Endometrial microvascular endothelial cells (primary cell): ENCODE data around the gene PSD. TPM values are rescaled to one million over a fixed set of nuclear protein-coding genes. Genes with fewer than 3 reads are reported as not detected.

ENCODE experiments used
- in situ Hi-C: cut with HindIII; loops from 2 replicates; pipeline ENCODE4 v1.10.0; 2017; ENCODE audit warnings: low sequenced_read_pairs, low pct_unique_long_range_greater_than_20kb; ENCODE audit errors: inconsistent ontology term
- total RNA-seq: library from RNA; depleted of rRNA; stranded (reverse); fragments of >200 nt; gene quantifications from one replicate; pipeline ENCODE4 v1.2.3, GENCODE V29; 2015; ENCODE audit errors: inconsistent ontology term

The PSD gene
- total RNA-seq, 1 donor from 2014 or later = not detected

- in situ Hi-C loops = no loop called here
Observed at GRCh38 chr10:102422545-102423129, 4.1 kb upstream of the PSD start.

GRCh38 chr10:102421757-102422512 lies 3.4 kb upstream of the PSD start:
- in situ Hi-C loops = no loop called here

- in situ Hi-C loops = no loop called here
Observed at GRCh38 chr10:102421507-102421756, 2.8 kb upstream of the PSD start.

- in situ Hi-C loops = no loop called here
Observed at GRCh38 chr10:102420714-102421506, 2.3 kb upstream of the PSD start, which contains the start of gene FBXL15. TSS of gene FBXL15 (plus strand) at chr10:102420836. CDS start at chr10:102421130, 294 bp downstream.

- in situ Hi-C loops = no loop called here
Observed at GRCh38 chr10:102420181-102420713, 1.7 kb upstream of the PSD start.

DNA sequence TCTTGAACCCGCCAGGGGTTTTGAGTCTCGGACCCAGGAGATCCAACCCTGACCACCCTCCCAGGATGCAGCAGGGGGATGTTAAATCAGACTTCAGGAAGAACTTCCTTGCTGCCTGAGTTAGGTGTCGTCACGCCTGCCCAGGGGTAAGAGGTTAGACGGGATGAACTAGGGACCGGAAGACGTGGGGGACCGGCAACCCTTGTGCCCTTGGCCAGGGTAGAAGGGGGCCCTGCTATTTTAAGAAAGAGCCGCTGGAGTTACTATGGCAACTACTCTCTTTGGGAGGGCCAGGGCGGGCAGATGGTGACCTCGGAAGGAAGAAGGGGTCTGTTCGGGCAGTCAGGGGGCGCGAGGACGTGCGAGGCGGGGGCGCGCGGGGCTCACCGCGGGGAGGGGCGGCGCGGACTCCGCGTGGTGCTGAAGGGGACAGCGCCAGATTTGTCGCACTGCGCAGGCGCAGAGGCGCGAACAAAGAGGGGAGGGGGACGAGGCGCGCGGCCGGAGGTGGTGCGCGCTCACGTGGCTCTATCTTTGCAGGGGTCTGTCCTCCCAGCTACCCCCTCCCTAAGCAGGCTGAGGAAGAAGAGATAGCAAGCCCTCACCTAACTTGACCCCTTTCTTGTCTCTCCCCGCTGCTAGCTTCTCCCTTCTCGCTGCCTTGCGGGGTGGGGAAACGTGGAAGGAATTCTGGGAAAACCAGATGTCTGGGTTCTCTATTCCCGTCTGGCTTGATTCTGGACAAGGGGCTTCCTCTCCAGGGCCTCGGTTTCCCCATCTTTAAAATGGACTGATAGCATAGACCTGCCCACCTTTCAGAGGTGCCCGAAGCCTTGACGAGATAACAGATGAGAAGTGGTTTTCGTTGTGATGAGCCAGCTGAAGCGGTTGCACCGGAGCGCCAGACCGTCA lies 940 bp upstream of the PSD start:
- in situ Hi-C loops = no loop called here

DNA sequence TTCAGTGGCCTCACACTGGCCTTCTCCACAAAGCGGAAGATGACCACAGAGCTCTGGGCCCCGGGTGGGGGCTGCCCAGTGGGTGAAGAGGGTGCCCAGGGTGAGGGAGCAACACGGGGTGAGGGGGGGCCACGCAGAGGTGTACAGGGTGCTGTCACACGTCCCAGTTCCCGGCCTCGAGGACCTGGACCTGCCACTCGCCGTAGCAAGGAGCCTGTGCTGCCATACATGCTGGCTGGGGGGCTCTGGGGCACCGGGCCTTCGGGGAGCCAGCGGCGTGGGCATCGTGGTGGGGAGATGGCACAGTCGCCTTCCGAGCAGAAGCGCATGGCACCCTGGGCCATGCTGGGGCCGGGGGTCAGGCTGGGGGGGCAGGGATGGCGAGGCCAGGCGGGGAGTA lies 1.9 kb downstream of the PSD start:
- in situ Hi-C loops = no loop called here

DNA sequence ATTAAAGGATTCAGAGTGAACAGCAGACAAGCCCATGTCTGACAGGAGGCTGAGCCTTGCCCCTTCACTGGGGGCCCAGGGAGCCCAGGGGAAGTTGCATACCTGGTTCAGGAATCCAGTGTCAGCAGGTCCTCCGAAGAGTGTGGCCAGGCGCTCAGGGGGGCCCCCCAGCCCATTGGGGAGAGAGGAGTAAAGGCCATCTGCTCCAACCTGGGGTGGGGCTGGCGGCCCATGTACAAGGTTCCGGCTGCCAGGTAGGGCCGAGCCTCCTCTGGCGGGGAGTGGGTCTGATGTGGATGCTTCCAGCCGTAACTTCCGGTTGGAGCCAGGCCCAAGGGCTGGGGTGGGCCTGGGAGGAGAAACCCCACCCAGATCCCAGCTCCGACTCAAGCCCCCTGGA lies 2.3 kb downstream of the PSD start:
- in situ Hi-C loops = no loop called here

- in situ Hi-C loops = no loop called here
Observed at GRCh38 chr10:102414749-102415148, 3.8 kb downstream of the PSD start.

DNA sequence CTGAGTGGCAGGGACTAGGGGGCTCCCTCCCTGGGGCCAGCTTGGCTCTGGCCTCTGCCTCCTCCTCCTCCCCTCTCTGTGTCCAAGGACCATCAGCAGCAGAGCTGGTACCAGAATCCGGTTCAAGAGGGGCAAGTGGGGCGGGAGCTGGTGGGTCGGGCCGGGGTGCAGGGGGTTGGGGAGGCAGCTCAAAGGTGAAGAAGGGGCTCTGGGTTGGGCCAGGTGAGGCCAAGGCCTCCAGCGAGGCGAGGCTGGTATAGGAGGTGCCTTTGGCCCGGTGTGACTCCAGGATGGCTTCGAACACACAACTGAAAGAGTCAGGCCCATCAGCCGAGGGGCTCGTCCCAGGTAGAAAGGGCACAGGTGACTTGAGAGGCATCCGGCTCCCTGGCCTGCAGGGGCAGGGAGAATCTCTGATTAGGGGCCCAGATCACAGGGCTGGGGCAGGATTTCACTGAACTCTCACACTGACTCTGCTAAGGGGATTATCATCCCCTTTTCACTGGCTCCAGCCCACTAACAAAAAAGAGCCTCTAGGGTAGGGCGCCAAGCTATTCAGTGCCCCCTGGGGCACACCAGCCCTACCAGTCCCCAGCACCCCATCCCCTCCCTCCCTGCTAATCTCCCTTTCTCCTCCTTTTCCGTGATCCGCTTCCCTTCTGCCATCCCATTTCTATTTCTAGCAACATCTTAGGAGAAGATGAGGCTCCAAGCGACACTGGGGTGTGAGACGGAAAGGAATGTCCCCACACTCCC lies 4.6 kb downstream of the PSD start:
- in situ Hi-C loops = no loop called here

DNA sequence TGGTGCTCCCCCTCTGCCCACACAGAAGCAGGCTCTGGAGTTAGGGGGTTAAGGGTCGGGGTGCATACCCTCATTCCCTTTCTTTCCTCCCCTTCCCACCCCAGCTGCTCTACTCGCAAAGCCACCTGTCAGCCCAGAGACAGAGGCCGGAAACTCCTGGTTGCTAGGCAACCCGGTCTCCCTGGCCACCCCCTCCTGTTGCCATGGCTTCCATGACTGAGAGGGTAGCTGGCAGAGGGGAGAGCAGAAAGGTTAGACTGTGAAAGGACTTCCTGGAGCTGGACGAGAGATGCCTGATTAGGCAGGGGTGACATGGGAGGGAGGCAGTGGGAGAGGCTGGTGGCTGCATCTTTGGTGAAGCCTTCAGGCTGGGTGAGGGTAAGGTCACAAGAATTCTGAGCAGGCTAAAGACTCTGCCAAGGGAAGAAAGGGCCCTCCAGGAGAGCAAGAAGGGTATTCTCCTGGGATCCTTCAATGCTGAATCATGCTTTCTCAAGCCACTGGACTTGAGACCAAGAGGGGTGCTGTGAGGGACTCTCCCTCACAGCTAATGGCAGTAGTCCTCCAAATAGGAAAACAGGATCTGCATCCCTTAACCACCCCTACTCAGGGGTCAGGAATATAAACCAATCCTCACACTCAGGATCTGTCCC lies 5.4 kb downstream of the PSD start:
- in situ Hi-C loops = no loop called here

DNA sequence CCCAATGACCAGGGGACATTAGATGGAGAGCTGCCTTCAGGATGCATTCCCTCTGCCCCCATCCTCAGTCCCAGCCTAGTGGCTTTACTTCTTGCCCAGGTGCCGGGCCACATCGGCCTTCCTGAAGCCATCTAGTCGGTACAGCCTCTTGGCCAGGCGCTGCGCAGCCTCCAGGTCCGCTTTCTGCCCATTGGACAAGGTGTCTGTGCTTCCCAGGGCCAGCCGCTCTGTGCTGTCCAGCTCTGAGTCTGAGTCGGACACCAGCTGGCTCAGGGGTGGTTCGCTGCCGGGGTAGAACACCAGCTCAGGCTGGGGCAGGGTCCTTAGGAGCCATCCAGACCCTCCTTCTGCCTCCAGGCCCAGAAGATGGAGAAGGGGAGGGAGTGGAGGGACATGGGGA lies 6.3 kb downstream of the PSD start:
- in situ Hi-C loops = no loop called here

GRCh38 chr10:102411341-102412255 lies 7.0 kb downstream of the PSD start:
- in situ Hi-C loops = no loop called here

GRCh38 chr10:102410429-102411073 lies 8.0 kb downstream of the PSD start:
- in situ Hi-C loops = no loop called here

- in situ Hi-C loops = no loop called here
Observed at GRCh38 chr10:102409604-102410428, 8.8 kb downstream of the PSD start.
